Measurements from ENCODE around the gene PROB1. TPM values are rescaled to one million over a fixed set of nuclear protein-coding genes. Genes with fewer than 3 reads are reported as not detected.

Gene PROB1
- total RNA-seq, 2 donors from 2014 or later, result 1.9 to 4.9 TPM

GRCh38 chr5:139344177-139344576 lies 50.7 kb downstream of the PROB1 start:
- Histone ChIP-seq H3K4me3 (no peak overlapping the region), H3K27ac (no peak overlapping the region), H3K36me3 (no peaks in the 10 kb centered on the region), H3K4me1 (ENCODE audit: control insufficient read depth in 1 of 2, low read depth in 2 of 2) (peaks cover 23 to 32% of the 10 kb centered on the region in 2 donors), H3K27me3 (replicated peaks; ENCODE audit: insufficient read depth) (no peaks in the 10 kb centered on the region), H3K9me3 (no peaks in the 10 kb centered on the region)
- TF ChIP-seq CTCF (IDR thresholded peaks at IDR 0.05), result no peak
- DNase-seq (ENCODE audit: low spot score) (no peak), ATAC-seq (ENCODE audit: insufficient number of reproducible peaks, low FRiP score, low read depth) (no peak)

DNA sequence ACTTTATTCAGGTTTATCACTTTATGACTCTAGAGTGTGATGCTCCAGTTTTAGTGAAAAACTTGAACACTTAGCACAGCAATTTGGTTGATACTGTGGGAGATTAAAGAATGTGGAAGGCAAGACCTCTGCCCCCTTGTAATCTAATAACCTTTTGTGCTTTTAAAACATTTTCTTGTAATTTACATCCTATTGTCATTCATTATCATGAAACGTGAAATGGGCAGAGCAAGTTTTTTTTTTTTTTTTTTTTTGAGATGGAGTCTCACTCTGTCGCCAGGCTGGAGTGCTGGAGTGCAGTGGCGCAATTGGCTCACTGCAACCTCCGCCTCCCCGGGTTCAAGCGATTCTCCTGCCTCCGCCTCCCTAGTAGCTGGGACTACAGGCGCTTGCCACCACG lies 51.4 kb downstream of the PROB1 start:
- ATAC-seq (ENCODE audit: insufficient number of reproducible peaks, low FRiP score, low read depth) (no peak), DNase-seq (ENCODE audit: low spot score) (no peak)
- H3K9me3 ChIP-seq, result no peaks in the 10 kb centered on the region
- H3K36me3 ChIP-seq, result no peaks in the 10 kb centered on the region
- no peak for TF ChIP-seq CTCF (IDR thresholded peaks at IDR 0.05)
- no peak overlapping the region for H3K27ac ChIP-seq
- peaks cover 20 to 32% of the 10 kb centered on the region in 2 donors for H3K4me1 ChIP-seq (ENCODE audit: control insufficient read depth in 1 of 2, low read depth in 2 of 2)
- no peaks in the 10 kb centered on the region for H3K27me3 ChIP-seq (replicated peaks; ENCODE audit: insufficient read depth)
- peak overlapping the region; percentile 91 for H3K4me3 ChIP-seq

- peak overlapping the region; percentile 91 for H3K4me3 ChIP-seq
- TF ChIP-seq CTCF (IDR thresholded peaks at IDR 0.05), result no peak
- H3K4me1 ChIP-seq (ENCODE audit: control insufficient read depth in 1 of 2, low read depth in 2 of 2), result peaks cover 17 to 32% of the 10 kb centered on the region in 2 donors
- peak overlapping the region; percentile 95 to 97 for H3K27ac ChIP-seq
- no peaks in the 10 kb centered on the region for H3K36me3 ChIP-seq
- DNase-seq (ENCODE audit: low spot score) (no peak), ATAC-seq (ENCODE audit: insufficient number of reproducible peaks, low FRiP score, low read depth) (no peak)
- H3K27me3 ChIP-seq (replicated peaks; ENCODE audit: insufficient read depth), result no peaks in the 10 kb centered on the region
- no peaks in the 10 kb centered on the region for H3K9me3 ChIP-seq
Observed at GRCh38 chr5:139342423-139342723, 52.5 kb downstream of the PROB1 start.

- Histone ChIP-seq H3K27ac (peak within 1 kb of the TSS; percentile 95 to 97), H3K9me3 (no peaks in the 10 kb centered on the region), H3K36me3 (no peaks in the 10 kb centered on the region), H3K4me3 (peak within 1 kb of the TSS; percentile 91), H3K4me1 (ENCODE audit: control insufficient read depth in 1 of 2, low read depth in 2 of 2) (peaks cover 17 to 36% of the 10 kb centered on the region in 2 donors), H3K27me3 (replicated peaks; ENCODE audit: insufficient read depth) (no peaks in the 10 kb centered on the region)
- ATAC-seq (ENCODE audit: insufficient number of reproducible peaks, low FRiP score, low read depth), result peak; percentile 93
- peak; percentile 60 for TF ChIP-seq CTCF (IDR thresholded peaks at IDR 0.05)
- DNase-seq (ENCODE audit: low spot score), result peak; percentile 95
Observed at GRCh38 chr5:139341689-139342422, 53.0 kb downstream of the PROB1 start, which contains the start of gene PAIP2. TSS of gene PAIP2 (plus strand) at chr5:139341854. CDS start at chr5:139363785, 21,931 bp downstream.

DNA sequence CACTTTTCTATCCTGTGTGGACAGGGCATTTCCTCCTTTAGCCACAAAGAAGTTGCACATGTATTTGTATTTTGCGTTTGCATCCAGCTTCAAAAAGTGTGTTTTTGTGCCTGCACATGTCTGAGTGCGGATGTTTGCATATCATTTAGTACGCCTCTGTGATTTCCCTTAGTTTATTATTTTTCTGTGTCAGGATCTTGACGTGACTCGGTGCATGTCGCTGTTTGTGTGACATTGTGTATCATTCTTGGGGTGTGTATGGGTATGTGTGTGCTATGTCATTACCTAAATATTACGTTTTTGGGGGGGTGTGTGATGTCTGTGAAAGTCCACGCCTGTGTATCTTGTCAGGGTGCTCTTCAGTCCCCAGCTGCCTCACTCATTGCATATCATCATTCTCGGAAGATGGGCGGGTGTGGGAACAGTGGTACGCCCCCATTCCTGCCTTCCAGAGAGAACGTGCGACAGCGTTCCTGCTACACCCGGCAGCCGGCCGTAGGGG lies 53.7 kb downstream of the PROB1 start:
- Histone ChIP-seq H3K4me3 (peak overlapping the region; percentile 91), H3K36me3 (no peaks in the 10 kb centered on the region), H3K27me3 (replicated peaks; ENCODE audit: insufficient read depth) (no peaks in the 10 kb centered on the region), H3K9me3 (no peaks in the 10 kb centered on the region), H3K27ac (peak overlapping the region in 1 of 2 donors; percentile 97), H3K4me1 (ENCODE audit: control insufficient read depth in 1 of 2, low read depth in 2 of 2) (peaks cover 16 to 42% of the 10 kb centered on the region in 2 donors)
- no peak for DNase-seq (ENCODE audit: low spot score)
- peak; percentile 8 for ATAC-seq (ENCODE audit: insufficient number of reproducible peaks, low FRiP score, low read depth)
- no peak for TF ChIP-seq CTCF (IDR thresholded peaks at IDR 0.05)

Other genes with a start within 250 kb of the PROB1 start
- gene SIL1, start 196.7 kb downstream of the PROB1 start, total RNA-seq, result 10 to 100 TPM; 33.1 to 41.2 TPM
- gene MATR3, start 101.4 kb downstream of the PROB1 start, total RNA-seq, result 100 to 1,000 TPM; 194 to 264 TPM
- 10 to 100 TPM; 53.9 to 65.6 TPM for gene PAIP2, start 53.2 kb downstream of the PROB1 start, total RNA-seq
- not detected for gene SLC23A1, start 11.8 kb downstream of the PROB1 start, total RNA-seq
- not detected for gene MZB1, start 5.2 kb downstream of the PROB1 start, total RNA-seq
- gene SPATA24, start 9.0 kb upstream of the PROB1 start, total RNA-seq, result 10 to 100 TPM in 1 of 2 donors, 1 to 10 TPM in 1; 1.2 to 11.6 TPM
- 10 to 100 TPM in 1 of 2 donors, 1 to 10 TPM in 1; 6.9 to 16.7 TPM for gene DNAJC18, start 44.4 kb upstream of the PROB1 start, total RNA-seq
- 10 to 100 TPM; 27.1 to 35.6 TPM for gene ECSCR, start 67.6 kb upstream of the PROB1 start, total RNA-seq
- gene SMIM33, start 75.9 kb upstream of the PROB1 start, total RNA-seq, result not detected
- gene STING1, start 87.7 kb upstream of the PROB1 start, total RNA-seq, result 100 to 1,000 TPM; 100 to 202 TPM
- 10 to 100 TPM; 51.9 to 66.7 TPM for gene UBE2D2, start 166.2 kb upstream of the PROB1 start, total RNA-seq

All from thoracic aorta (tissue), 2 donors.